Subcutaneous adipose tissue (tissue), 4 donors: ENCODE results near the gene RAG2. TPM values are rescaled to one million over a fixed set of nuclear protein-coding genes. Genes with fewer than 3 reads are reported as not detected.

Source experiments
- CTCF ChIP-seq: fragments of 450-650 bp; IDR thresholded peaks from one replicate; pipeline ENCODE4 v1.5.1; 2016; ENCODE audit warnings: low read depth, mild to moderate bottlenecking, control low read depth, antibody characterized with exemption, moderate library complexity
- total RNA-seq, 4 donors: library from RNA; depleted of rRNA; stranded (reverse); fragments of >200 nt; gene quantifications; one replicate each; pipeline ENCODE4 v1.1.0, GENCODE V29; 2016

Gene RAG2
- total RNA-seq, 4 donors from 2014 or later, result not detected

DNA sequence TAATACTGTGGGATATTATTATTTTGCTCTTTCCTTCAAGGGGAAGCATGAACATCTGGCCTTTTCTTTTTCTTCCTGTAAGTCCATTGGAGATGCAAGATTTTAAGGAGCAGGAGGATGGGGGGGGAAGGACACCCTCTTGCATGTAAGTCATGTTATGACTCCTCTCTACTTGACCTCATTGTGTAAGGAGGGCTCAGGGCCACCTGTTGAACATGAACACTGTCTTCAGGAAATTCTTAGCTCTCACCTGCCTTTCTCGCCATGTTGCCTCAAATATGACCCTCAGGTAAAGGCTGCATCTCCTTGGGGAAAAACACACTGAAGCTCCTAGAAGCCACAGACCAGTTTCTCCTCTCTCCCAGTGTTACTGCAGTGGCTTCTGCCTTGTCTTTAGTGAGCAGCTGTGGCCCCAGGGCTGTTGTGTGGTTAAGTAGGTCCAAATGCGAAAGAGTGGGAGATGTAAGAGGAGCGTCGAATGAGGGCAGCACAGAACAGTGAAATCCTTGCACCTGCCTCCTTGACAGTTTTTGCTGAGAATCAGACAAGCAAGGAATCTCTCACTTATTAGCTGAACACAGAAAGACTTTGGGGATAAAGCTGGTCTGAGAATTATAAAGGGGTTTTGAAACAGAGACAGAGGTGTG lies 31.5 kb downstream of the RAG2 start:
- TF ChIP-seq CTCF, result no peak

GRCh38 chr11:36565031-36565610 lies 32.9 kb downstream of the RAG2 start:
- TF ChIP-seq CTCF, result no peak

GRCh38 chr11:36564376-36565030 lies 33.5 kb downstream of the RAG2 start:
- TF ChIP-seq CTCF, result no peak

DNA sequence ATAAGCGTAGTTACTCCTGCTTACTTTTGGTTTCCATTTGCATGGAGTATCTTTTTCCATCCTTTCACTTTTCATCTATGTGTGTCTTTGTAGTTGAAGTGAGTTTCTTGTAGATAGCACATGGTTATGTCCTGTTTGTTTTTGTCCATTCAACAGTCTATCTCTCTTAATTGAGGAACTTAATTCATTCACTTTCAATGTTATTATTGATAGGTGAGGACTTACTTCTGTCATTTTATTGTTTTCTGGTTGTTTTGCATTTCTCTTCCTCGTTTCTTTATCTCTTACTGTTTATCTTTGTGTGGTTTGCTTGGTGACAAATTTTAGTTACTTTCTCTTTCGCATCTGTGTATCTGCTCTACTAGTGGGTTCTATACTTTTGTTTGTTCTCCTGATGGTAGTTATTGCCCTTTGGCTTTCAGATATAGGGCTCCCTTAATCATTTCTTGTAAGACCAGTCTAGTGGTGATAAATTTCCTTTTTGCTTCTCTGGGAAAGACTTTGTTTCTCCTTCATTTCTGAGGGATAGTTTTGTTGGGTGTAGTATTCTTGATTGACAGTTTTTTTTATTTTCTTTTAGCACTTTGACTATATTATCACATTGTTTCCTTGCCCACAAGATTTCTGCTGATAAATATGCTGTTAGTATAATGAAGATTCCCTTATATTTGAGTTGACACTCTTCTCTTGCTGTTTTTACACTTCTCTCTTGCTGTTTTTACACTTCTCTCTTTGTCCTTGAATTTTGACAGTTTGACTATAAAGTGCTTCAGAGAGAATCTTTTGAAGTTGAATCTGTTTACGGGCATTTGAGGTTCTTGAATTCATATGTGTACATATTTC lies 39.2 kb downstream of the RAG2 start:
- no peak for TF ChIP-seq CTCF

DNA sequence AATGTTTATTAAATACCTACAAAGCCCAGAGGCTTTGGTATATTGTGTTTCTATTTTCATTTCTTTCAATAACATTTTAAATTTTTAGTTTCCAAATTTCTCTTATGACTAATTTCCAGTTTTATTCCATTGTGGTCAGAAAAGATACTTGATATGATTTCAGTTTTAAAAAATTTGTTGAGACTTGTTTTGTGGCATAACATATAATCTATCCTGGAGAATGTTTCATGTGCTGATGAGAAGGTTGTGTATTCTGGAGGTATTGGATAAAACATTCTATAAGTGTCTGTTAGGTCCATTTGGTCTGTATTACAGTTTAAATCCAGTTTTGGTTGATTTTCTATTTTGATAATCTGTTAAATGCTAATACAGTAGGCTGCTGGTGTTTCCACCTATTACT lies 40.0 kb downstream of the RAG2 start:
- TF ChIP-seq CTCF, result no peak

DNA sequence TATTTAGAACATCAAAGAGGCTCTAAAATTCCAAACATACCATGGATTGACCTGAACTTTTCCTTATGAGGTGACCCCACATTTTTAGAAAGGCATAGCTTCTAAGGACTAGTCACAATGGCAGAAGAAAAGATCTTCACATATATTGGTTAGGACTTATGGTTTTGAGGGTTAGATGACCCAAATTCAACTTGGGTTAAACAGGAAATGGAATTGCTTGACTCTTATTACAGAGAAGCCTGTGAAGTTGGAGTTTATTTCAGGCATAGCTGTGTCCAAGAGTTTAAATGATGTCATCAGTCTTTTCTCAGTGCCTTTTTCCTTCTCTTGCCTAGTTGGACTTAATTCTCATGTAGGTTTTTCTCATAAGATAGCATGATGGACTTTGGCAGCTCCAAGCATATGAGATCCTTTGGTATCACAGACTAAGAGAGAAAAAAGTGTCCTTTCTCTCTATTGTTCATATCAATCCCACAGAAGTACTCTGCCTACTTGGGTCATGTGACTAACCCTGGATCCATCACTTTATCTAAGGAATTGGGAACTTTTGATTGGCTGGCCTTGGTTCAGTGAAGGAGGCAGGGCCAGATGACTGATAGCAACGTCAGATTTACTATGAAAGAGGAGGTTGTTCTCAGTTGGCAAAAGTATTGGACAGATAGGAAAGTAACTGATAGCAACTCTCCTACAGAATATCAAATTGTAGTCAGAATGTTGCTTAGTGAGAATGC lies 47.5 kb downstream of the RAG2 start:
- no peak for TF ChIP-seq CTCF

Other genes starting within 250 kb of the RAG2 start
- gene TRAF6, start 88.0 kb downstream of the RAG2 start, total RNA-seq, result 10 to 100 TPM; 14.3 to 19.1 (median 15.6) TPM
- gene RAG1, start 30.2 kb downstream of the RAG2 start, total RNA-seq, result 1 to 10 TPM in 2 of 4 donors, under 1 TPM in 2; 0.16 to 1.5 (median 0.79) TPM
- gene IFTAP, start 3.7 kb downstream of the RAG2 start, total RNA-seq, result 10 to 100 TPM; 18.3 to 22.8 (median 20.6) TPM